Kidney glomerular epithelial cell (primary cell): ENCODE results near the gene PTGDR.

ENCODE experiments used
- DNase-seq: peaks from one replicate; lab custom pipeline; 2025; lab: John Stamatoyannopoulos, UW

The PTGDR gene

DNA sequence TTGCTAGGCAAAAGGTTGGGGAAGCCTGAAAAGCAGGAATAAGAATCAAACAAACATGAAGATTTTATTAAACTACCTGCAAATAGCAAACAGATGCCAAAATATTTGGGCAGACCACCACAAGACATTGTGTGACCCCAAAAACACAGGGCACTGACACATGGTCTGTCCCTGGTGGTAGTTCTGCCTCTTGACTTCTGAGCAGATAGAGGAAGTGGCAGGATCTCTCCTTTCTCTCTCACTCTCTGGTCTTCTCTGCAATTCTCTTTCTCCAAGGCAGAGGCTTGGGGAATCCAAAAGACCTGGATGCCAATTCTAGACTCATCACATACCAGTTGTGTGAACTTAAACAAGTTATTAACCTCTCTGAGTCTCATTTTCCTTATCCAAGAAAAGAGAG lies 4.3 kb upstream of the PTGDR start:
- no peak for DNase-seq

- no peak for DNase-seq
Observed at GRCh38 chr14:52265253-52265652, 2.2 kb upstream of the PTGDR start.

GRCh38 chr14:52266179-52266578 lies 1.3 kb upstream of the PTGDR start:
- no peak for DNase-seq

GRCh38 chr14:52266782-52267181 lies 716 bp upstream of the PTGDR start:
- DNase-seq, result no peak

GRCh38 chr14:52268279-52269061 lies 972 bp downstream of the PTGDR start:
- no peak for DNase-seq

- DNase-seq, result no peak
Observed at GRCh38 chr14:52269100-52269499, 1.6 kb downstream of the PTGDR start.

- no peak for DNase-seq
Observed at GRCh38 chr14:52269982-52270381, 2.5 kb downstream of the PTGDR start.

- DNase-seq, result no peak
Observed at GRCh38 chr14:52271538-52271937, 4.0 kb downstream of the PTGDR start.

DNA sequence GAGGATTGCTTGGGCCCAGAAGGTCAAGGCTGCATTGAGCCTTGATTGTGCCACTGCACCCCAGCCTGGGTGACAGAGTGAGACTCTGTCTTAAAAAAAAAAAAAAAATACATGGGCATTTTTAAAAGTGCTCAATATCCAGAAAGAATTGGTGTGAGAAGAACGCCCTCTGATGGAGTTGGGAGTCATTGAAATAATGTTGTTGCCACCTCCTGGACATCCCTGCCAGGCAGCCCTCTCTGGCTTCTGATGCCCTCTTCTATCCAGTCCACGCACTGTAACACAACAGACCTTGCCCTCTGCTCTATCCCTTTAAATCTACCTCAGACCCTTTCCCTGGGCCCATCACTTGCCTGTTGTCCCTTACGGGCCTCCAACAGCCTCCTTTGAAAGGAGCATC lies 4.9 kb downstream of the PTGDR start:
- no peak for DNase-seq

DNA sequence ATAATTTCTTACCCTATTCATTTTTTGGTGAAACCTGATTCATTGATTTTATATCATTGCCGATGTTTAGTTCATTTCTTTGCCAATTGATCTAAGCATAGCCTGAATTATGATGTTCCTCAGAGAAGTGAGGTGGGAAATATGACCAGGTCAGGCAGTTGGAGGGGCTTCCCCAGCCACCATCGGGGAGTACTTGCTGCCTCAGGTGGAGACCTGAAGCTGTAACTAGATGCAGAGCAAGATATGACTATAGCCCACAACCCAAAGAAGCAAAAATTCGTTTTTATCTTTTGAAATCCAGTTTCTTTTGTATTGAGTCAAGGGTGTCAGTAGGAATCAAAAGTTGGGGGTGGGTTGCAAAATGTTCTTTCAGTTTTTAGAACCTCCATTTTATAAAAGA lies 7.9 kb downstream of the PTGDR start:
- no peak for DNase-seq

- no peak for DNase-seq
Observed at GRCh38 chr14:52277552-52277951, 10.1 kb downstream of the PTGDR start.

- no peak for DNase-seq
Observed at GRCh38 chr14:52279408-52279807, 11.9 kb downstream of the PTGDR start.

DNA sequence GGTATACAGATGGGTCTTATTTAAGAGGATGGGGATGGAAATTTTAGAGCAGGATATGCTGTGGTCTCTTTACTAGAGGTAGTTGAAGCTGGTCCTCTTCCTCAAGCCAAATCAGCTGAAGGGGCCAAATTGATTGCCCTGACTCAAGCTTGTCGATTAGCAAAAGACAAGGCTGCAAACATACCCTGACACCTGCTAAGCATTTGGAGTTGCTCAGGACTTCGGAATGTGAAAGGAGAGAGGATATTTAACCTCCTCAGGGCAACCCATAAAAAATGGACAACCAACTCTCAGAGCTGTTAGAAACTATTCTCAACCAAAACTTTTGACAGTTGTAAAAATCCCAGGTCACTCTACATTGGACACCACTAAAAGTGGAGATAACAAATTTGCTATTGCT lies 15.6 kb downstream of the PTGDR start:
- DNase-seq, result no peak

DNA sequence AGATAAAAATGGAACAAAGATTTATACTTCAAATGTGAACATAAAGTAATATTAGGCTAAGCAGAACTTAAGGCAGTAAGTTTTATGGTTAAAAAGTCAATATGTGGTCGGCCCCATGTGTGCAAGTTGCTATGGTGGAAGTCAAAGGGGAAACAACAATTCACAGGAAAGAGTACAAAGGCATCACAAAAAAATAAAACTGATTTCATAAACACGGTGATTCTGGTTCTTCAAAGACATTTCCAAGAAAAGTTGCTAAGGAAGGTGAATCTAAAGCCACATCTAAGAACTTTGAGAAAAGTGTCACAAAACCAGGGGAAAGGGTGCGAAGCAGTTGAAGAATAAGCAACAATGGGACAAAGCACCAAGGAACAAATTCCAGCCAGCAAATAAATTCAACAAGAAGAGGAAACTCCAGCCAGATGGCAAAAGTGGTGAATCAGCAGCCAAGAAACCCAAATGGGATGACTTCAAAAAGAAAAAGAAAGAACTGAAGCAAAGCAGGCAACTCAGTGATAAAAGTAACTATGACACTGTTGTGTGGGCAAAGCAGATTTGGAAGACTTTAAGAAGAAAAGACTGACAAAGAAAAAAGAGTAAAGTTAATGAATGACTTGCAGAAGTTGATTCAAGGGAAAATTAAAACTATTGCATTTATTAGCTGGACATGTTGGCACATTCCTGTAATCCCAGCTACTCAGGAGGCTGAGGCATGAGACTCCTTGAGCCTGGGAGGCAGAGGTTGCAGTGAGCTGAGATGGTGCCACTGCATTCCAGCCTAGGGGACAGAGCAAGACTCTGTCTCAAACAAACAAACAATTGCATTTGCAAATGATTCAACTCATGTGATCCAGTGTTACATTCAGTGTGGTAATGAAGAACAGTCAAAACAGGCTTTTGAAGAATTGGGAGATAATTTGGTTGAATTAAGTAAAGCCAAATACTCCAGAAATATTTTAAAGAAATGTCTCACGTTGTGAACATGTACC lies 19.5 kb downstream of the PTGDR start:
- DNase-seq, result no peak

- DNase-seq, result no peak
Observed at GRCh38 chr14:52296378-52296777, 28.9 kb downstream of the PTGDR start.

- DNase-seq, result no peak
Observed at GRCh38 chr14:52298795-52299194, 31.3 kb downstream of the PTGDR start.

DNA sequence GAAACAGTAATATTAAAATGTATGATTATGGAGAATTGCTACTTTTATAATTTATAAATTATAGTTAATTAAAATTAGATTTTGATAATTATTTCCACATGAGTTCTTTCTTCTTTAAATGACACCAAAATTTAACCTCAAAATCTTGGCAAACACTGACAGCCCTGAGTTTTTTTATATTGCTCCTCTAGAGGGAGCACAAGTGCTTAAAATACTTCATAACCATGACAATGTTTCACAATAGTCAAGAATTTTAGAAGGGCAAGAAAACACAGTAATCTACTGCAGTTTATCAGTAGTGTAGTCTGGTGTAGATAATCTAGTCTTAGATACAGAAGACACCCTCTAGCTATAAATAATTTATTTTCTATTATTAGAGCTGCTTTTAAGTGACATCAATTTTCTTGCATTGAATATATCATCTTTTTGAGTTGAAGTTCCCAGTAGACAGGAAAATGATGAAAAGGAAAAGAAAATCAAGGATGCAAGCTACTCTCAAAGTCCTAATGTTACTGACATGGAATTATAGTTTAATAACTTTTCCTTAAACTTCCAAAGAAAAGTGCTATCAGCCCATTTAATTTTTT lies 32.3 kb downstream of the PTGDR start:
- DNase-seq, result peak; percentile 59

- no peak for DNase-seq
Observed at GRCh38 chr14:52303236-52303635, 35.7 kb downstream of the PTGDR start.

DNA sequence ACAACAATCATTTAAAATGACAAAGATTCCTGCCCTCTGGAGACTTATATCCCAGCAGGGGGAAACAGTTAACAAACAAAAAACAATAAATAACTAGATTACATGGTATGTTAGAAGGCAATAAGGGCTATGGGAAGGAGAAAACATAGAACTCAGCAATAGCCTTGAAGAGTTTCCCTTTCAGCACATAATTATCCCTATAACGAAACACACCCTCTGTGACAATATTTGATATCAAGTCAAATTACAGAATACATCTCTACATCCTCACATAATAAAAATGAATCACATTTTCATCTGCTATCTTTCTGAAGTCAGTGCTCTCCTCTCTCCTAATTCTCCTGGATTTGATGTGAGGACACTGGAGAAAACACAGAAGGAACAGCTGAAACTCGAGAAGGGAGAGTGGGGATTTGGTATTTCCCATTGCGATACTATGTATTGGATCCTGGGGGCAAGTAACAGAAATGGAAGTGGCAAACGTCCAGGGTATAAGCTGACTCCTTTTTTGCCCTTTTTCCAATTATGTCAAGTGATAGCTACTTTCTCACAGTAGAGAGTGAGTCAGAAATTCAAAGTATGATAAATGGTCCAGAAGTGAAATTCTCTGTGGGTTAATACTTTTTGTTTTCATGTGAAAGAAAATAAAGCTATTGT lies 36.9 kb downstream of the PTGDR start:
- DNase-seq, result no peak

GRCh38 chr14:52305014-52305413 lies 37.5 kb downstream of the PTGDR start:
- DNase-seq, result no peak

GRCh38 chr14:52307376-52307775 lies 39.9 kb downstream of the PTGDR start:
- DNase-seq, result no peak

DNA sequence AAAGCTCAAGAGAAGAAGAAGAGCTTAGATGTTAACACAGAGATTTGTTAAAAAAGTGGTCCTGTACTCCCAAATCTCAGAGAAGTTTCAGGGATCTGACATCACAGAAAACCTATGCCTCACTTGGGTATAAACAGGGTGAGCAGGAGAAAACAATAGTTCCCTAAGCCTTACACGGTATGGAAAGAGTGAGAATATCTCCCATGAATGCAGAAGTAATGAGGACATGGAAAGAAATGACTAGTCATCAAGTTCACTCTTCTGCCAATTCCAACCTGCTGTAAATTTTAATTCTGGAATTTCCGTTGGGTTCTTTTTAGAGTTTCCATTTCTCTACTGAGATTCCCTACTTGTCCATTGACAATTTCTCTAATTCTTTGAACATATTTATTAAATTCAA lies 40.4 kb downstream of the PTGDR start:
- DNase-seq, result no peak
